H1 (cell line): ENCODE measurements around the gene CREB1. TPM values are rescaled to one million over a fixed set of nuclear protein-coding genes. Genes with fewer than 3 reads are reported as not detected.

ENCODE experiments used
- CTCF ChIA-PET: fragments of 300-600 bp; sonication (Branson Sonifier 250); formaldehyde crosslinking; loops from one replicate; lab custom pipeline; 2021; ENCODE audit not compliant: partially characterized antibody; lab: Charles Lee
- POLR2A ChIA-PET: fragments of 300-600 bp; sonication (Branson Sonifier 250); formaldehyde crosslinking; loops from one replicate; lab custom pipeline; 2021; ENCODE audit warnings: inconsistent platforms; ENCODE audit not compliant: partially characterized antibody; lab: Charles Lee
- DNase-seq, 2 experiments: peaks; one replicate each; pipeline versions ENCODE4 v3.0.0 to v3.0.0-alpha.2; 2010 to 2022; ENCODE audit warnings: low spot score in 2 of 2, low read depth in 1 of 2, mixed read lengths in 1 of 2
- FAIRE-seq: peaks from 2 replicates; lab custom pipeline; 2011; peaks lifted over from hg19 to GRCh38; lab: Jason Lieb, UNC
- H2AFZ ChIP-seq: 2 replicates; pipeline ENCODE4 v1.8.1; 2012; ENCODE audit warnings: low read length, inconsistent platforms
- H2AK5ac ChIP-seq: 2 replicates; pipeline ENCODE4 v1.6.1; 2013; ENCODE audit warnings: low read depth, low read length
- H2BK120ac ChIP-seq: replicated peaks from 2 replicates; pipeline ENCODE3; 2013; ENCODE audit warnings: low read depth, low read length, inconsistent platforms
- H2BK12ac ChIP-seq: 2 replicates; pipeline ENCODE4 v1.6.1; 2013; ENCODE audit warnings: low read depth, low read length
- H2BK15ac ChIP-seq: 2 replicates; pipeline ENCODE4 v1.6.1; 2013; ENCODE audit warnings: low read length
- H2BK20ac ChIP-seq: 2 replicates; pipeline ENCODE4 v1.6.1; 2013; ENCODE audit warnings: low read length
- H2BK5ac ChIP-seq: 2 replicates; pipeline ENCODE4 v1.6.1; 2013; ENCODE audit warnings: low read depth, low read length
- H3K14ac ChIP-seq: 2 replicates; pipeline ENCODE4 v1.6.1; 2013; ENCODE audit warnings: inconsistent platforms; ENCODE audit not compliant: insufficient read length
- H3K18ac ChIP-seq: 2 replicates; pipeline ENCODE4 v1.6.1; 2013; ENCODE audit warnings: low read length; ENCODE audit errors: extremely low read depth
- H3K23ac ChIP-seq: 2 replicates; pipeline ENCODE4 v1.6.1; 2013; ENCODE audit warnings: inconsistent platforms; ENCODE audit not compliant: insufficient read length
- H3K23me2 ChIP-seq: 2 replicates; pipeline ENCODE4 v1.6.1; 2013; ENCODE audit warnings: low read depth, low read length
- H3K27ac ChIP-seq: 2 replicates; pipeline ENCODE4 v1.6.1; 2011; ENCODE audit warnings: low read depth, low read length, inconsistent platforms
- H3K27me3 ChIP-seq, 4 experiments: replicated peaks in 1 of 4; 1 replicate in 1 of 4; 2 replicates in 3 of 4; pipeline versions ENCODE4 v1.6.1 to v1.8.1; 2011 to 2013; ENCODE audit warnings: low read length in 3 of 4, mild to moderate bottlenecking in 3 of 4, inconsistent platforms in 2 of 4, mixed read lengths in 2 of 4, moderate library complexity in 1 of 4; ENCODE audit not compliant: control insufficient read depth in 3 of 4, insufficient read depth in 3 of 4; ENCODE audit errors: extremely low read depth in 1 of 4
- H3K36me3 ChIP-seq, 4 experiments: 2 replicates each; pipeline versions ENCODE4 v1.6.1 to v1.8.1; 2011 to 2013; ENCODE audit warnings: mild to moderate bottlenecking in 4 of 4, low read length in 3 of 4, moderate library complexity in 2 of 4, control low read depth in 1 of 4, inconsistent platforms in 1 of 4; ENCODE audit not compliant: insufficient read depth in 4 of 4, control insufficient read depth in 2 of 4
- H3K4ac ChIP-seq: replicated peaks from 2 replicates; pipeline ENCODE3; 2013; ENCODE audit warnings: low read length, low read depth, mixed read lengths, inconsistent platforms; ENCODE audit not compliant: insufficient read length
- H3K4me1 ChIP-seq, 4 experiments: replicated peaks in 1 of 4; 1 replicate in 1 of 4; 2 replicates in 3 of 4; pipeline versions ENCODE4 v1.6.1 to v1.8.1; 2011 to 2013; ENCODE audit warnings: low read length in 3 of 4, inconsistent platforms in 2 of 4, mixed read lengths in 1 of 4; ENCODE audit not compliant: insufficient read depth in 4 of 4, control insufficient read depth in 3 of 4
- H3K4me2 ChIP-seq, 2 experiments: 2 replicates each; pipeline versions ENCODE4 v1.6.1 to v1.8.1; 2011 to 2013; ENCODE audit warnings: low read depth in 2 of 2, low read length in 2 of 2, control low read depth in 1 of 2, inconsistent platforms in 1 of 2, mild to moderate bottlenecking in 1 of 2; ENCODE audit not compliant: insufficient read depth in 1 of 2
- H3K4me3 ChIP-seq, 4 experiments: fragments of 200-600, 300-600 bp in 1 of 4; sonication (generic), shearing (Covaris generic), sonication (Bioruptor Twin) in 1 of 4; 2 replicates each; pipeline versions ENCODE4 v1.5.1 to v1.8.1; 2011 to 2016; ENCODE audit warnings: low read length in 4 of 4, low read depth in 3 of 4, control low read depth in 2 of 4, inconsistent platforms in 2 of 4, mild to moderate bottlenecking in 2 of 4, mixed read lengths in 1 of 4, moderate library complexity in 1 of 4; ENCODE audit not compliant: insufficient read depth in 2 of 4; ENCODE audit errors: extremely low read depth in 1 of 4
- H3K56ac ChIP-seq: replicated peaks from 2 replicates; pipeline ENCODE3; 2013; ENCODE audit warnings: low read depth, mild to moderate bottlenecking, mixed read lengths, low read length, inconsistent platforms; ENCODE audit not compliant: insufficient read length
- H3K79me1 ChIP-seq: 2 replicates; pipeline ENCODE4 v1.6.1; 2013; ENCODE audit warnings: low read depth, low read length, control low read depth
- H3K79me2 ChIP-seq, 2 experiments: 2 replicates each; pipeline versions ENCODE4 v1.6.1 to v1.8.1; 2012 to 2013; ENCODE audit warnings: low read length in 2 of 2, mild to moderate bottlenecking in 2 of 2, inconsistent platforms in 1 of 2; ENCODE audit not compliant: insufficient read depth in 2 of 2, control insufficient read depth in 1 of 2
- H3K9ac ChIP-seq, 4 experiments: replicated peaks in 1 of 4; 1 replicate in 1 of 4; 2 replicates in 3 of 4; pipeline versions ENCODE4 v1.6.1 to v1.8.1; 2011 to 2013; ENCODE audit warnings: low read depth in 3 of 4, low read length in 3 of 4, control low read depth in 2 of 4, mild to moderate bottlenecking in 2 of 4, moderate library complexity in 2 of 4, inconsistent platforms in 1 of 4; ENCODE audit errors: extremely low read depth in 1 of 4
- H3K9me3 ChIP-seq, 2 experiments: 2 replicates each; pipeline versions ENCODE4 v1.6.1 to v1.8.1; 2012 to 2013; ENCODE audit warnings: mild to moderate bottlenecking in 2 of 2, moderate library complexity in 2 of 2, control low read depth in 1 of 2, inconsistent platforms in 1 of 2, low read depth in 1 of 2, low read length in 1 of 2, mixed read lengths in 1 of 2; ENCODE audit not compliant: insufficient read depth in 2 of 2
- H4K20me1 ChIP-seq, 2 experiments: replicated peaks in 1 of 2; 2 replicates each; pipeline versions ENCODE3 to v1.8.1; 2011 to 2013; ENCODE audit warnings: inconsistent platforms in 2 of 2, low read length in 2 of 2, mild to moderate bottlenecking in 1 of 2; ENCODE audit not compliant: insufficient read depth in 2 of 2, control insufficient read depth in 1 of 2
- H4K5ac ChIP-seq: 2 replicates; pipeline ENCODE4 v1.6.1; 2013; ENCODE audit warnings: low read length, low read depth, mixed read lengths, inconsistent platforms; ENCODE audit not compliant: insufficient read length
- H4K8ac ChIP-seq: 2 replicates; pipeline ENCODE4 v1.8.0; 2013; ENCODE audit warnings: mild to moderate bottlenecking, moderate library complexity, low read length, inconsistent platforms; ENCODE audit not compliant: insufficient read depth; ENCODE audit errors: extremely low read depth
- H4K91ac ChIP-seq: replicated peaks from 2 replicates; pipeline ENCODE3; 2013; ENCODE audit warnings: low read length, mixed read lengths, inconsistent platforms; ENCODE audit not compliant: insufficient read length
- ASH2L ChIP-seq: fragments of 200-600, 300-600 bp; sonication (generic); IDR thresholded peaks from one replicate; pipeline ENCODE4 v1.7.1; 2017; ENCODE audit warnings: low read length
- CEBPB ChIP-seq: IDR thresholded peaks from 2 replicates; pipeline ENCODE4 v1.6.1; 2012; ENCODE audit warnings: low read depth, low read length
- CHD2 ChIP-seq: IDR thresholded peaks from 2 replicates; pipeline ENCODE4 v1.6.1; 2012; ENCODE audit warnings: low read length, improper control_type of control experiment
- GTF2F1 ChIP-seq: IDR thresholded peaks from 2 replicates; pipeline ENCODE4 v1.6.1; 2012; ENCODE audit warnings: low read depth, low read length, improper control_type of control experiment, borderline replicate concordance
- HDAC6 ChIP-seq: IDR thresholded peaks from one replicate; pipeline ENCODE4 v1.7.1; 2012; ENCODE audit warnings: low read depth, mild to moderate bottlenecking, inconsistent platforms, low read length, moderate library complexity
- RFX5 ChIP-seq: IDR thresholded peaks from 2 replicates; pipeline ENCODE4 v1.6.1; 2011; ENCODE audit warnings: low read depth, low read length, improper control_type of control experiment, borderline replicate concordance
- SAP30 ChIP-seq: fragments of 300-600 bp; sonication (generic); IDR thresholded peaks from 2 replicates; pipeline ENCODE4 v1.7.1; 2012; ENCODE audit warnings: low read length, moderate library complexity, mild to moderate bottlenecking, inconsistent platforms; ENCODE audit not compliant: insufficient read depth, insufficient replicate concordance
- SIN3A ChIP-seq, 2 experiments: IDR thresholded peaks in 1 of 2; conservative IDR thresholded peaks in 1 of 2; 2 replicates each; pipeline ENCODE4 v1.6.1; 2011 to 2012; ENCODE audit warnings: low read length in 2 of 2, improper control_type of control experiment in 1 of 2, low read depth in 1 of 2, mild to moderate bottlenecking in 1 of 2
- SP1 ChIP-seq: IDR thresholded peaks from 2 replicates; pipeline ENCODE4 v1.6.1; 2011; ENCODE audit warnings: low read depth, low read length
- SRF ChIP-seq: IDR thresholded peaks from 2 replicates; pipeline ENCODE4 v1.6.1; 2011; ENCODE audit warnings: mild to moderate bottlenecking, low read depth, low read length, moderate library complexity
- TAF7 ChIP-seq: optimal IDR thresholded peaks from 2 replicates; pipeline ENCODE3; 2011; ENCODE audit warnings: low read depth, mild to moderate bottlenecking, inconsistent platforms, low read length, moderate library complexity, borderline replicate concordance
- WGBS, 2 experiments: shearing (Covaris generic) in 1 of 2; methylation state at CpG; one replicate each; pipeline versions ENCODE4 v1.1.6 to v1.1.7; 2013 to 2015; ENCODE audit warnings: low lambda C conversion rate in 2 of 2, mixed read lengths in 2 of 2, inconsistent platforms in 1 of 2, low coverage in 1 of 2, missing lambda C conversion rate in 1 of 2; ENCODE audit not compliant: insufficient replicate concordance in 2 of 2, insufficient coverage in 1 of 2, insufficient read length in 1 of 2; ENCODE audit errors: extremely low coverage in 1 of 2, missing lambda C conversion rate in 1 of 2; 5-methylcytosine and 5-hydroxymethylcytosine counted together
- polyA plus RNA-seq, 7 experiments: library from polyadenylated mRNA; depleted of rRNA in 3 of 7; stranded (reverse) in 5 of 7; unstranded in 2 of 7; fragments of >200 nt in 5 of 7; fragments of 200-250 nt in 2 of 7; gene quantifications; 1 replicate in 5 of 7; 2 replicates in 1 of 7; 4 replicates in 1 of 7; pipeline versions ENCODE4 v1.2.1 to v1.2.3, GENCODE V29; 2011 to 2013; ENCODE audit warnings: missing spikeins in 2 of 7, mixed read lengths in 2 of 7
- total RNA-seq: library from RNA; stranded (reverse); fragmentation: NEBNext Ultra II Directional; extraction: Animal tissue kit (Norgen Biotek cat#: 25700); gene quantifications from 2 replicates; pipeline ENCODE4 v1.2.1, GENCODE V29; 2021
- TF ChIP-seq, protein P1 (sequence below): IDR thresholded peaks from 2 replicates; pipeline ENCODE4 v1.6.1; 2012; ENCODE audit warnings: low read length, inconsistent platforms

CREB1 gene
- total and polyA plus RNA-seq, 2 of the 8 experiments (the other 6 are each of a cell fraction or from before 2014, with no cell fraction given), result 46.3 to 99.0 TPM

DNA sequence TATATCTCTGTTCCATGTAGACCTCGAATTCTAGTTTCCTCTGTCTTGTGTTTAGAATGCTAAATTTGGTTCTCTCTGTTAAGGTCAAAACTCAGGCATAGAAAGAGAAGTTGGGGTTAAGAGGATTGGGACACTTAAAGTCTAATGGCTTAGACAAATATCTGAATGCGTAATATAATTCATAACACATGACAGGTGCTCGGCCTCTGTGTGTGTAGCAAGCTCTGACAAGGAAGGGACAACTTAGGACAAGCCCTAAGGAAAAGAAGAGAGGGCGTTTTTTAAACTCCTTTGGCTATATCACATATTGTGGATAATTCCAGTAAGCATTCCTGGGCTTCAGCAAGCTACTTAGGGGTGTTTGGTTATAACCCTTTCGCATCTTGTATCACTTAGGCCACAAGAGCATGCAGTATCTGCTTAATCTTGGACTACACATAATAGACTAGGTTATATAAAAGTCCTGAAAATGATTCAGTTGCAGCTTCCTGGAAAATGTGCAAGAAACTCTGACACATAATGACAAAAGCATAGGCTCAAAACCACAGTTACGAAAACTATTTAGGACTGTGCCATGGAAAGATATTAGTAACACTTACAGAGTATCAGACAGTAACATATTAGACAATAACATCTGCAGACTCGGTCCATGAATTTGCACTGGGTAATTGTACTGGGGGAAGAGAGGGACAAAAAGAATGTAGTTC, 16.1 kb upstream of the CREB1 start:
- H3K36me3 ChIP-seq, result no peaks in the 10 kb centered on the region
- H3K18ac ChIP-seq, result no peak overlapping the region
- H4K91ac ChIP-seq, result no peak overlapping the region
- H3K27me3 ChIP-seq, result peaks cover 0 to 1% (median 0%) of the 10 kb centered on the region in 4 experiments; a peak in 1 of 7 replicates
- no peak overlapping the region for H2BK15ac ChIP-seq
- no peak overlapping the region for H3K4me3 ChIP-seq
- no peak overlapping the region for H3K9ac ChIP-seq
- no peak overlapping the region for H2AFZ ChIP-seq
- no peak overlapping the region for H4K5ac ChIP-seq
- H4K20me1 ChIP-seq, result no peaks in the 10 kb centered on the region
- no peak overlapping the region for H3K14ac ChIP-seq
- no peaks in the 10 kb centered on the region for H3K79me1 ChIP-seq
- DNase-seq (no peak), FAIRE-seq (no peak)
- H3K27ac ChIP-seq, result no peak overlapping the region
- no peak overlapping the region for H3K4ac ChIP-seq
- no peaks in the 10 kb centered on the region for H3K4me1 ChIP-seq
- POLR2A ChIA-PET, result interaction anchor here (0.9 to 1.0 kb wide), 2 partner anchors 9 to 13 kb away, joined by 3 to 4 read pairs; no protein-coding TSS in a partner anchor
- no peak overlapping the region for H2BK12ac ChIP-seq
- H2BK120ac ChIP-seq, result no peak overlapping the region
- no peak overlapping the region for H2BK20ac ChIP-seq
- H3K23ac ChIP-seq, result no peak overlapping the region
- no peaks in the 10 kb centered on the region for H3K79me2 ChIP-seq
- H3K56ac ChIP-seq, result no peak overlapping the region
- H3K23me2 ChIP-seq, result no peaks in the 10 kb centered on the region
- CTCF ChIA-PET, result no interaction called here
- no peaks in the 10 kb centered on the region for H3K9me3 ChIP-seq
- no peak overlapping the region for H4K8ac ChIP-seq
- H2AK5ac ChIP-seq, result no peak overlapping the region
- 85% methylated on average over 7 of the region's 7 CpGs; no CpG with 5 or more reads in 1 of the 2 experiments for WGBS, 2 experiments
- no peak overlapping the region for H3K4me2 ChIP-seq
- no peak overlapping the region for H2BK5ac ChIP-seq
- TF ChIP-seq SRF (no peak), HDAC6 (no peak), SP1 (no peak), GTF2F1 (no peak), SIN3A (conservative IDR thresholded peaks at IDR 0.05 in 1 of 2, IDR thresholded peaks at IDR 0.05 in 1 of 2; ENCODE audit: low read depth in 1 of 2, low read length in 2 of 2) (no peak), RFX5 (no peak), ASH2L (no peak), CEBPB (no peak), TAF7 (no peak), SAP30 (no peak), CHD2 (no peak)
- TF ChIP-seq, protein P1, sequence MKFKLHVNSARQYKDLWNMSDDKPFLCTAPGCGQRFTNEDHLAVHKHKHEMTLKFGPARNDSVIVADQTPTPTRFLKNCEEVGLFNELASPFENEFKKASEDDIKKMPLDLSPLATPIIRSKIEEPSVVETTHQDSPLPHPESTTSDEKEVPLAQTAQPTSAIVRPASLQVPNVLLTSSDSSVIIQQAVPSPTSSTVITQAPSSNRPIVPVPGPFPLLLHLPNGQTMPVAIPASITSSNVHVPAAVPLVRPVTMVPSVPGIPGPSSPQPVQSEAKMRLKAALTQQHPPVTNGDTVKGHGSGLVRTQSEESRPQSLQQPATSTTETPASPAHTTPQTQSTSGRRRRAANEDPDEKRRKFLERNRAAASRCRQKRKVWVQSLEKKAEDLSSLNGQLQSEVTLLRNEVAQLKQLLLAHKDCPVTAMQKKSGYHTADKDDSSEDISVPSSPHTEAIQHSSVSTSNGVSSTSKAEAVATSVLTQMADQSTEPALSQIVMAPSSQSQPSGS, result no peak
